Keratinocyte (primary cell): ENCODE measurements around the gene TEX29. TPM values are rescaled to one million over a fixed set of nuclear protein-coding genes. Genes with fewer than 3 reads are reported as not detected.

Experiments used
- DNase-seq: peaks from one replicate; pipeline ENCODE4 v3.0.0-alpha.2; 2011; ENCODE audit warnings: low read depth, missing footprints, low spot score
- FAIRE-seq: peaks from 2 replicates; lab custom pipeline; 2011; peaks lifted over from hg19 to GRCh38; lab: Jason Lieb, UNC
- H2AFZ ChIP-seq: 2 replicates; pipeline ENCODE4 v1.6.0; 2012; ENCODE audit warnings: low read length, control low read depth, inconsistent platforms; ENCODE audit not compliant: control insufficient read depth
- H3K27ac ChIP-seq: 2 replicates; pipeline ENCODE4 v1.5.1; 2011; ENCODE audit warnings: low read length; ENCODE audit not compliant: control insufficient read depth, insufficient read depth
- H3K27me3 ChIP-seq: 3 replicates; pipeline ENCODE4 v1.6.0; 2011; ENCODE audit warnings: low read length; ENCODE audit not compliant: control insufficient read depth, insufficient read depth; ENCODE audit errors: extremely low read depth
- H3K36me3 ChIP-seq, 2 experiments: 2 replicates in 1 of 2; 3 replicates in 1 of 2; pipeline ENCODE4 v1.5.1; 2011; ENCODE audit warnings: low read length in 2 of 2, mild to moderate bottlenecking in 1 of 2; ENCODE audit not compliant: control insufficient read depth in 2 of 2, insufficient read depth in 2 of 2; ENCODE audit errors: extremely low read depth in 1 of 2
- H3K4me1 ChIP-seq: 3 replicates; pipeline ENCODE4 v1.5.1; 2011; ENCODE audit warnings: low read length; ENCODE audit not compliant: control insufficient read depth, insufficient read depth; ENCODE audit errors: extremely low read depth
- H3K4me2 ChIP-seq: 3 replicates; pipeline ENCODE4 v1.6.0; 2011; ENCODE audit warnings: low read depth, low read length; ENCODE audit not compliant: control insufficient read depth, insufficient read depth; ENCODE audit errors: extremely low read depth
- H3K4me3 ChIP-seq, 3 experiments: fragments of 200-600 bp in 1 of 3; sonication (generic) in 1 of 3; 2 replicates in 2 of 3; 3 replicates in 1 of 3; pipeline ENCODE4 v1.5.1; 2011 to 2016; ENCODE audit warnings: low read length in 3 of 3, mild to moderate bottlenecking in 3 of 3, control low read depth in 2 of 3, inconsistent platforms in 1 of 3, low read depth in 1 of 3, mixed read lengths in 1 of 3, mixed run types in 1 of 3, moderate library complexity in 1 of 3; ENCODE audit not compliant: control insufficient read depth in 2 of 3, insufficient read depth in 2 of 3; ENCODE audit errors: extremely low read depth in 1 of 3
- H3K79me2 ChIP-seq: 2 replicates; pipeline ENCODE4 v1.6.0; 2012; ENCODE audit warnings: low read length; ENCODE audit not compliant: control insufficient read depth, insufficient read depth
- H3K9ac ChIP-seq: 3 replicates; pipeline ENCODE4 v1.6.0; 2011; ENCODE audit warnings: low read length; ENCODE audit not compliant: control insufficient read depth, insufficient read depth; ENCODE audit errors: extremely low read depth
- H3K9me1 ChIP-seq: 3 replicates; pipeline ENCODE4 v1.6.0; 2011; ENCODE audit warnings: low read length; ENCODE audit not compliant: control insufficient read depth, insufficient read depth; ENCODE audit errors: extremely low read depth
- H3K9me3 ChIP-seq: 2 replicates; pipeline ENCODE4 v1.5.1; 2012; ENCODE audit warnings: low read depth, low read length; ENCODE audit not compliant: control insufficient read depth
- H4K20me1 ChIP-seq: 3 replicates; pipeline ENCODE4 v1.6.0; 2011; ENCODE audit warnings: low read length; ENCODE audit not compliant: control insufficient read depth, insufficient read depth; ENCODE audit errors: extremely low read depth
- EZH2 ChIP-seq: IDR thresholded peaks from one replicate; pipeline ENCODE4 v1.6.1; 2012; ENCODE audit warnings: inconsistent platforms, mild to moderate bottlenecking, low read length, moderate library complexity
- dilution Hi-C: fragments of 300-500 bp; cut with MboI; formaldehyde crosslinking; loops from one replicate; pipeline ENCODE4 v1.7.0; 2020; ENCODE audit warnings: low sequenced_read_pairs; ENCODE audit not compliant: extremely low pct_ligation_motif_present
- polyA plus RNA-seq, 5 experiments: library from polyadenylated mRNA; depleted of rRNA in 3 of 5; stranded (reverse) in 3 of 5; stranded (forward) in 1 of 5; unstranded in 1 of 5; fragments of >200 nt; gene quantifications; 1 replicate in 1 of 5; 2 replicates in 3 of 5; 3 replicates in 1 of 5; pipeline versions ENCODE4 v1.2.1 to v1.2.3, GENCODE V29; 2011 to 2012; ENCODE audit warnings: missing spikeins in 2 of 5, low read depth in 1 of 5, low replicate concordance in 1 of 5
- TF ChIP-seq, protein P1 (sequence below), 3 experiments: IDR thresholded peaks in 1 of 3; conservative IDR thresholded peaks in 1 of 3; optimal IDR thresholded peaks in 1 of 3; 2 replicates in 2 of 3; 3 replicates in 1 of 3; pipeline versions ENCODE3 to v1.5.1; 2011; ENCODE audit warnings: low read length in 3 of 3, mild to moderate bottlenecking in 3 of 3, moderate library complexity in 2 of 3, control low read depth in 1 of 3, inconsistent platforms in 1 of 3; ENCODE audit not compliant: insufficient read depth in 2 of 3; ENCODE audit errors: extremely low read depth in 1 of 3

TEX29 gene
- polyA plus RNA-seq, 1 donor (not counting 4 experiments of a cell fraction or from before 2014, with no cell fraction given), result 0.18 TPM

DNA sequence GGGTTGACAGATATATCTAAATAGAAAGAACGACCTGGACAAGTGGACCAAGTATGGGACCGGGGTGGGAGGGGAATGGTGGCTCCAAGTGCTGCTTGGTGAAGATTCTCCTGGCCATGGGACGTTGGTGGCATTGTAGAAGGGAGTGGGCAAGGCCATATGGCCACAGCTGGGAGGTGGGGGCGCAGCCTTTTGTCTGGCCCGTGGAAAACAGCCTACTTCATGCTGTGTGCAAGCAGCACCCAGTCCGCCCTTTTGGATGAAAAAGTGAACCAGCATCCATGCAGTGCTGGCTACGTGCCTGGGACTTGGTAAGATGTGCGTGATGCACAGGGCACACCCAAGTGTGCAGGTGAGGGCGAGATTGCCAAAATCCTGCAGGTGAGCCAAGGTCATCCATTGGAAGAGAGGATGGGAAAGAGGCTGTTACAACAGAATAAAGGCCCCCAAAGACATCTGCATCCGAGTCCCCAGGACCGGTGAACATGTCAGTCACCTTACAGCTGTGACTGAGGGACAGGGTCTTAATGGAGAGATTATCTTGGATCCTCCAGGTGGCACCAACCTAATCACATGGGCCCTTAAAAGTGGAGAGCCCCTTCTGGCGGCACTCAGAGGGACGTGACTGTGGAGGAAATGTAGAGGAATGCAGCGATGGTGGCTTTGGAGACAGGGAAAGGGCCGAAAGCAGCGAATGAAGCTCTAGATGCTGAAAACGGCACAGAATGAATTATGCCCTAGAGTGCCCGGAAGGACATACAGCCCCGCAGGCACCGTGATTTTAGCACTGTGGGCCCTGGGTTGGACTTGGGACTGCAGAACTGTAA, 40.8 kb downstream of the TEX29 start:
- dilution Hi-C loops, result no loop called here
- H3K27me3 ChIP-seq, result peaks cover 2% of the 10 kb centered on the region
- no peaks in the 10 kb centered on the region for H3K9me3 ChIP-seq
- H3K4me1 ChIP-seq, result no peaks in the 10 kb centered on the region
- DNase-seq, result no peak
- no peak overlapping the region for H3K9ac ChIP-seq
- TF ChIP-seq, protein P1, sequence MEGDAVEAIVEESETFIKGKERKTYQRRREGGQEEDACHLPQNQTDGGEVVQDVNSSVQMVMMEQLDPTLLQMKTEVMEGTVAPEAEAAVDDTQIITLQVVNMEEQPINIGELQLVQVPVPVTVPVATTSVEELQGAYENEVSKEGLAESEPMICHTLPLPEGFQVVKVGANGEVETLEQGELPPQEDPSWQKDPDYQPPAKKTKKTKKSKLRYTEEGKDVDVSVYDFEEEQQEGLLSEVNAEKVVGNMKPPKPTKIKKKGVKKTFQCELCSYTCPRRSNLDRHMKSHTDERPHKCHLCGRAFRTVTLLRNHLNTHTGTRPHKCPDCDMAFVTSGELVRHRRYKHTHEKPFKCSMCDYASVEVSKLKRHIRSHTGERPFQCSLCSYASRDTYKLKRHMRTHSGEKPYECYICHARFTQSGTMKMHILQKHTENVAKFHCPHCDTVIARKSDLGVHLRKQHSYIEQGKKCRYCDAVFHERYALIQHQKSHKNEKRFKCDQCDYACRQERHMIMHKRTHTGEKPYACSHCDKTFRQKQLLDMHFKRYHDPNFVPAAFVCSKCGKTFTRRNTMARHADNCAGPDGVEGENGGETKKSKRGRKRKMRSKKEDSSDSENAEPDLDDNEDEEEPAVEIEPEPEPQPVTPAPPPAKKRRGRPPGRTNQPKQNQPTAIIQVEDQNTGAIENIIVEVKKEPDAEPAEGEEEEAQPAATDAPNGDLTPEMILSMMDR (optimal IDR thresholded peaks at IDR 0.05 in 1 of 3, IDR thresholded peaks at IDR 0.05 in 1 of 3, conservative IDR thresholded peaks at IDR 0.05 in 1 of 3; ENCODE audit: extremely low read depth in 1 of 3, insufficient read depth in 2 of 3, low read length in 3 of 3), result no peak
- TF ChIP-seq EZH2, result no peak
- H3K27ac ChIP-seq, result no peak overlapping the region
- no peak overlapping the region for H3K4me3 ChIP-seq
- no peak for FAIRE-seq
- no peaks in the 10 kb centered on the region for H3K79me2 ChIP-seq
- H2AFZ ChIP-seq, result no peak overlapping the region
- no peak overlapping the region for H3K4me2 ChIP-seq
- H3K36me3 ChIP-seq, result no peaks in the 10 kb centered on the region
- no peaks in the 10 kb centered on the region for H4K20me1 ChIP-seq
- H3K9me1 ChIP-seq, result no peaks in the 10 kb centered on the region

DNA sequence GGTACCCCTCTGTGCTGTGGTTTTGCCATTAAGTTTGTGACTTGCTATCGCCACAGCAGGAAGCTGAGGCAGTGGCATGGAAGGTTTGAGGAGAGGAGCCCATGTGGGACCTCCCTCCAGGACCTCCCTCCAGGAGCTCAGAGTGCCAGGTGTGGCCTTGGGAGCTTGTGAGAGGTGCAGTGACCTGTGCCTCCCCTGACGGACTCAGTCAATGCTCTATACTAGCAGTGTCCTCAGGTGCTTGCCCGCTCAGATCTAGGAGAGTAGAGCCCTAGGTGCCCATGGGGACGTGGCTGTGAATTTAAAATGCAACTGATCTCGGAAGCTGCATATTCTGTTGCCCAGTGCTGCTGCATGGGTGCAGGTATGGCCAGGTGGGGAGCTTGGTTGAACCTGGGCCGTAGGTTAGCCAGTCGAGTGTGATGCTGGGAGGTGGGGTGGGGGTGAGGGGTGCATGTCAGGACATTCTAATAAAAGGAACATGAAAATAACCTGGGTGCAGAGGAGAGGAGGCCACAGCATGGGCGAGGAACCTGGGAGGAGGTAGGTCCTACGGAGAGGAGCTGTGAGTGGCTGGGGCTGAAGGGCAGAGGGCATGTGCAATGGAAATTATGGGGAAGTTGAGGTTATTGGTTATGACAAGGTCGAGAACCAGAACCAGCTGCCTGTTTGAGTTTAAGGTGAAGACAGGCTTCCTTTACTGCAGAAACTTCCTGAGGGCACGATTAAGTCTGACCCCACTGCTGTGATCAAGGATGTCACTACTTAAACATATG, 41.6 kb downstream of the TEX29 start:
- FAIRE-seq (no peak), DNase-seq (no peak)
- H2AFZ ChIP-seq, result no peak overlapping the region
- H3K27me3 ChIP-seq, result peaks cover 2% of the 10 kb centered on the region
- no peaks in the 10 kb centered on the region for H3K9me3 ChIP-seq
- H3K9ac ChIP-seq, result no peak overlapping the region
- no peak overlapping the region for H3K4me2 ChIP-seq
- H3K9me1 ChIP-seq, result no peaks in the 10 kb centered on the region
- H3K79me2 ChIP-seq, result no peaks in the 10 kb centered on the region
- TF ChIP-seq EZH2, result no peak
- TF ChIP-seq, protein P1 (optimal IDR thresholded peaks at IDR 0.05 in 1 of 3, IDR thresholded peaks at IDR 0.05 in 1 of 3, conservative IDR thresholded peaks at IDR 0.05 in 1 of 3; ENCODE audit: extremely low read depth in 1 of 3, insufficient read depth in 2 of 3, low read length in 3 of 3), result no peak
- no peaks in the 10 kb centered on the region for H3K36me3 ChIP-seq
- H3K4me1 ChIP-seq, result no peaks in the 10 kb centered on the region
- dilution Hi-C loops, result no loop called here
- H3K27ac ChIP-seq, result no peak overlapping the region
- H3K4me3 ChIP-seq, result no peak overlapping the region
- no peaks in the 10 kb centered on the region for H4K20me1 ChIP-seq
